ES-I3 (cell line): Measurements from ENCODE around the gene FAM117A.

Source experiments
- H3K36me3 ChIP-seq: 2 replicates; pipeline ENCODE4 v1.6.1; 2013; ENCODE audit warnings: mild to moderate bottlenecking, low read length, control low read depth, moderate library complexity; ENCODE audit not compliant: insufficient read depth
- H3K4me1 ChIP-seq: 2 replicates; pipeline ENCODE4 v1.6.1; 2013; ENCODE audit warnings: mild to moderate bottlenecking, control low read depth, low read length; ENCODE audit not compliant: insufficient read depth
- H3K9ac ChIP-seq: 2 replicates; pipeline ENCODE4 v1.6.1; 2013; ENCODE audit warnings: low read depth, mild to moderate bottlenecking, low read length, moderate library complexity
- H3K9me3 ChIP-seq: 2 replicates; pipeline ENCODE4 v1.6.1; 2013; ENCODE audit warnings: mild to moderate bottlenecking, low read length, moderate library complexity; ENCODE audit not compliant: control insufficient read depth, insufficient read depth

The FAM117A gene

DNA sequence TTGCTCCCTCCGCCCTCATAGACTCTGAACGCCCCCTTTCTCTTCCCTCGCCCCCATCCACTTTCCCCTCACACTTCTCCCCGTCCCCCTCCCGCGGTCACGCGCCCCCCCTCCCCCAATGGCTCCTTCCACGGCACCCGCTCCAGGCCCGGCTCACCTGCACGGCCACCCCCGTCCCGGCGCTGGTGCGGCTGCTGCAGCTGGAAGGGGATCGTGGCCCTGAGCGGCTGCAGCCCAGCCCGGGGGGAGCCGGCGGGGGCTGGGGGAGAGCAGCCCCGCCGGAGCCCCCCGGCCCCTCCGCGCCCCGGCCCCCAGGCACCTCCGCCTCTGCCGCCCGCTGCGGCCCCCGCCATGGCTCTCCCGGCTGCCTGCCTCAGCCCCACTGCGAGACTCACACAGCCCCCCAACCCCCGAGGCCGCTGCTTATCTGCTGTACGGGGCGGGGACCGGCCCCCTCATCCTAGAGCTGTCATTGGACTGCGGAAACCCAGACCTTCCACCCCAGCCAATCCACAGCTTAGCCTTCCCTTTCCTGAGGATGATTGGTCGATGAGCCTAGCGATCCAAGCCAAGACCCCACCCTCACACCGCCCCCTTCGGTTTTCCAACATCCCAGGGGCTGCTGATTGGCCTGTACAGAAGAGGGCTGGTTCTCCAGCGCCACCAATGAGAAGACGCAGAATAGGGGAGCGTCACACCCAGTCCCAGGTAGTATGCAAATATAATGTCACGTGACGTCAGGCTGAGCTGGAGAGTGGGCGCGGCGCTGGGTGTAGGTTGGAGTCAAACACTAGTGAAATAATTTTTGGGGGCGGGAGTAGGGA lies at the start of gene FAM117A:
Gene FAM117A (minus strand): TSS at position 397 of the 824 bp plus-strand sequence. CDS start 44 bp downstream, at position 353.
- H3K9me3 ChIP-seq = no peaks in the 10 kb centered on the region
- peak within 1 kb of the TSS; percentile 69 for H3K9ac ChIP-seq
- H3K4me1 ChIP-seq = peaks cover 11% of the 10 kb centered on the region; the same call in 1 of the 2 replicates
- no peaks in the 10 kb centered on the region for H3K36me3 ChIP-seq

DNA sequence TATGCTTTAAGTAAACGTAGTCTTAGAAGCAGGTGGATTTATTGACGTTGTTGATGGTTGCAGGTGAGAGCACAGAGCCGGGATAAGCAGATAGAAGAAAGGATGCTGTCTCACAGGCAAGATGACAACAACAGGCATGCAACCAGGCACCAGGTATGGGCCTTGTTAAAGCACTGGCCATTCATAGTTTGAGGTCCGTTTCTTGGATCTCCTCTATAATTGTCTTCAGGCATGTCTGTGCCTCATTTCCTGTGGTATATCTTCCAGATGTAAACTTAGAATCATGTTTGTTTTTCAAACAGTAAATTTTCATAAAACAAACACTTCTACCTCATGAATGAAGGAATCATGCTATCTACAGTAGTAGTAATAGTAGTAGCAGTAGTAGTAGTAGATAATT lies 45.1 kb upstream of the FAM117A start:
- H3K9ac ChIP-seq = no peak overlapping the region
- peaks cover 8% of the 10 kb centered on the region for H3K36me3 ChIP-seq
- H3K4me1 ChIP-seq = peaks cover 24% of the 10 kb centered on the region
- no peaks in the 10 kb centered on the region for H3K9me3 ChIP-seq

DNA sequence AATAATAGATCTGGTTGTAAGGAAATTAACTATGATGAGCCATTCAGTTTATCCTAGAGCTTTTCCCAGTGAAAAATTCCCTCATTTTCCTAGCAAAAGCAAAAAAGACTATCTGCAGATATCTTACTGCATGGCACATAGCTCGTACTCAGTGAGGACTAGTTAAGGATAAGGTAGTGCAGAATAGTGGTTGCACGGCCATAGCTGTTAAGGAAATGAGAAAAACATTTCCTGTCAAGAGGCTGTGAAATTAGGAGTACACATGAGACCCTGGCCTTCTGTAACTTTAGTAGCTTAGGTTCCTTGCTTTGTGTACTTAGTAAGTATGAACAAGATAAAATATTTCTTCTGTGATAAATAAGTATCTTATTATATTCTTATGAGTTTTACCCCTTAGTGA lies 34.8 kb upstream of the FAM117A start:
- Histone ChIP-seq H3K9ac (no peak overlapping the region), H3K36me3 (peaks cover 41% of the 10 kb centered on the region), H3K4me1 (no peaks in the 10 kb centered on the region; the same call in 1 of the 2 replicates), H3K9me3 (no peaks in the 10 kb centered on the region)

GRCh38 chr17:49798182-49798581 lies 34.3 kb upstream of the FAM117A start:
- no peak overlapping the region for H3K9ac ChIP-seq
- H3K4me1 ChIP-seq = no peaks in the 10 kb centered on the region; the same call in 1 of the 2 replicates
- peaks cover 42% of the 10 kb centered on the region for H3K36me3 ChIP-seq
- H3K9me3 ChIP-seq = no peaks in the 10 kb centered on the region

- H3K9me3 ChIP-seq = no peaks in the 10 kb centered on the region
- no peaks in the 10 kb centered on the region for H3K4me1 ChIP-seq
- H3K36me3 ChIP-seq = peaks cover 60% of the 10 kb centered on the region
- H3K9ac ChIP-seq = no peak overlapping the region
Measured at GRCh38 chr17:49795372-49795771, 31.4 kb upstream of the FAM117A start.

DNA sequence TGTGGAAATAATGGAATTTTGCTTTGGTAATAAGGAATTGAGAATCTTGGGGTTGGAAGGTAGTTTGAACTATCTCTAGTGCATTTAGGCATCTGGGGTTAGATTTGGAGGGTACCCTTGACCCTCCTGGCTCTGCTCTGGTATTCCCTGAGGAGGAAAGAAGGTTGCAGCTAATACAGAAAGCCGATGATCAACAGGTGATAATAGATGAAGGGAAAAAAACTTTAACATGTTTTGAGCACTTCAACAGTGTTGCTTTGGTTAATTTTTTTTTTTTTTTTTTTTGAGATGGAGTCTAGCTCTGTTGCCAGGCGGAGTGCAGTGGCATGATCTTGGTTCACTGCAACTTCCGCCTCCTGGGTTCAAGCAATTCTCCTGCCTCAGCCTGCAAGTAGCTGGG lies 29.4 kb upstream of the FAM117A start:
- H3K36me3 ChIP-seq = peaks cover 54% of the 10 kb centered on the region
- no peaks in the 10 kb centered on the region for H3K9me3 ChIP-seq
- H3K9ac ChIP-seq = no peak overlapping the region
- peaks cover 5% of the 10 kb centered on the region; the same call in 1 of the 2 replicates for H3K4me1 ChIP-seq

DNA sequence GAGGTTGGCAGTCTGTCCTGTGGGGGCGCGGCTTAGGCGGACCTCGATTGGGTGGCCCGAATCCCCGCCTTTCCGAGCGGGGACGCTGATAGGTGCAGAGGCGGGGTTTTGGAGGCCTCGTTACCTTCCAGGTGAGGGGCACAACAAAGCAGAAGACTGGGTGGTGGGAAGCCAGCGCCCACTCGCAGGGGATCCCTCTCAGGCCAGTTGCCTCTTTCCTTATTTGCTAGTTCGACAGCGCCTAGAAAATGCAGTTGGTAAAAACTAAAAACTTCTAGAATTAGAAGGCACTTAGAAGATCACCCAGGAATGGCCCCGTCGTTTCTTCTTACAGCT lies 25.3 kb upstream of the FAM117A start:
- Histone ChIP-seq H3K9ac (peak overlapping the region; percentile 53; the same call in 1 of the 2 replicates), H3K4me1 (peaks cover 8% of the 10 kb centered on the region), H3K36me3 (peaks cover 27% of the 10 kb centered on the region; the same call in 1 of the 2 replicates), H3K9me3 (no peaks in the 10 kb centered on the region)

- no peaks in the 10 kb centered on the region for H3K9me3 ChIP-seq
- H3K36me3 ChIP-seq = peaks cover 27% of the 10 kb centered on the region; the same call in 1 of the 2 replicates
- H3K9ac ChIP-seq = peak within 1 kb of the TSS; percentile 94
- H3K4me1 ChIP-seq = peaks cover 8% of the 10 kb centered on the region
Measured at GRCh38 chr17:49788478-49789242, 24.7 kb upstream of the FAM117A start, which contains the start of gene KAT7. Gene KAT7 (plus strand): TSS chr17:49788681. CDS start chr17:49788835, 154 bp downstream.

DNA sequence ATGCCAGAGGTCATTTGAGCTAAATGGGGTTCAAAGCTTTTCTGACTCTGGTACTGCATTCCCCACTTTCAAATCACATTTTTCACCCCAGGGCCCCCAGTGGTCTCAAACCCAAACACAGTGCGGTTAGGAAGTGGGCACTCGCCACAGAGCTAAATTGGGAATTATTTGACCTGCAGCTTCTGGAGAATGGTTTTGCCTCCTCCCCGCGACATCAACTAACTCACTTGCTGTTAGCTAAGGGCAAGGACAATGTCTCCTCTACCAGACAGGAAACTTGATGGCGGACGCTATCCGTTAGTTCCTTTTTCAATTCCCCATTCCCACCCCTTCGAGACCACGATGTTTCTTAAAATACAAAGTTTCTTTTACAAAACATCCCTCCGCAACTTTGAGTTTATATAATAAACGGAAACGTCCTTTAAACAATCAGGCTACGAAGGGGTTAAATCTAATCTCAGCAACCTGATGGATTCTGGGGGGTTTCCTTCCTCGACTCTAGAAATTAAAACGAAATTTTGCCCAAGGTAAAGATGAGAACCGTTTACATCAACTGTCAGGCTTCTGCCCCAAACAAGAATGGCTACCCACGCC lies 24.1 kb upstream of the FAM117A start:
- H3K36me3 ChIP-seq = peaks cover 24% of the 10 kb centered on the region; the same call in 1 of the 2 replicates
- H3K9ac ChIP-seq = peak overlapping the region; percentile 82
- H3K9me3 ChIP-seq = no peaks in the 10 kb centered on the region
- peaks cover 8% of the 10 kb centered on the region for H3K4me1 ChIP-seq

DNA sequence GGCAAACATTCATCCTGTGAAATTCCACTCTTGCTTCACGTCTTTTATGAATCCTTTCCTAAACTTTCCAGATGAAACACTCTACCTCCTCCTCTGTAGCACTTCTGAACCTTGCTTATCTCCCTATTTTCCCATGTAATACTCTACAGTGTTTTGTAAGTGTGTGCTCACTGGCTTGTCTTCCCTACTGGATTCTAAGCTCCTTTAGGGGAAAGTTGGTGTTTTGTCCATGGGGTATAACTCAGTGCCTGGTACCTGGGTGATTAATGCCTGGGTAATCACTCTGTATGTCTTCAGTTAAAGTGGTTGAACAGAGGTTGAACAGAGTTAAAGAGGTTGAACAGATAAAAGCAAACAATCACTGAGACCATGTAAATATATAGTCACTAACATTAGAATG lies 20.7 kb upstream of the FAM117A start:
- peaks cover 6% of the 10 kb centered on the region for H3K4me1 ChIP-seq
- H3K36me3 ChIP-seq = no peaks in the 10 kb centered on the region
- H3K9me3 ChIP-seq = no peaks in the 10 kb centered on the region
- no peak overlapping the region for H3K9ac ChIP-seq

- no peak overlapping the region for H3K9ac ChIP-seq
- H3K4me1 ChIP-seq = peaks cover 3% of the 10 kb centered on the region; the same call in 1 of the 2 replicates
- H3K36me3 ChIP-seq = no peaks in the 10 kb centered on the region
- no peaks in the 10 kb centered on the region for H3K9me3 ChIP-seq
Measured at GRCh38 chr17:49783791-49784190, 19.9 kb upstream of the FAM117A start.

GRCh38 chr17:49783071-49783715 lies 19.3 kb upstream of the FAM117A start:
- Histone ChIP-seq H3K36me3 (no peaks in the 10 kb centered on the region), H3K9me3 (no peaks in the 10 kb centered on the region), H3K9ac (no peak overlapping the region), H3K4me1 (peaks cover 3% of the 10 kb centered on the region; the same call in 1 of the 2 replicates)

GRCh38 chr17:49779739-49780231 lies 15.9 kb upstream of the FAM117A start:
- Histone ChIP-seq H3K4me1 (no peaks in the 10 kb centered on the region), H3K36me3 (no peaks in the 10 kb centered on the region), H3K9me3 (no peaks in the 10 kb centered on the region), H3K9ac (no peak overlapping the region)
